ENCODE measurements around the gene MVB12B. TPM values are rescaled to one million over a fixed set of nuclear protein-coding genes. Genes with fewer than 3 reads are reported as not detected.

The MVB12B gene
- total and polyA plus RNA-seq, 2 donors, result 12.2 to 13.5 TPM

DNA sequence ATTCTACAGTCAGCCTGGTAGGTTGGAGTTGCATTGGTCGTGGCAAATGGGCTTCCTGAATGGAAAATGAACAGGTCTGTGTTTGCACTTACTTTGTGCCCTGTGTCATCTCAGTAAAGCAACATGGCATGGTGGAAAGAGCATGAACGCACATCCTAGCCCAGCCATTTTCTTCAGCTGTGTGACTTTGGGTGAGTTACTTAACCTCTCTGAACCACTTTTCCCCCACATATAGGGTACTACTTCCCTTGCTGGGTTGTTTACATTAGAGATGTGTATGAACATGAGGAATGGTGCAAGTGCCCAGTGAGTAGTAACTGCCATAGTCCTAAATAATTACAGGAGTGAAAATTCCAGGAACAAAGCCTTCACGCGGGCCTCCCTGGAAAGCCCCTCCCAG, 83.6 kb downstream of the MVB12B start:
- no peaks in the 10 kb centered on the region for H3K36me3 ChIP-seq (ENCODE audit: insufficient read depth)
- H3K4me1 ChIP-seq (ENCODE audit: insufficient read depth), result no peaks in the 10 kb centered on the region
- WGBS, result 95% methylated on average over 4 of the region's 4 CpGs
- H3K27ac ChIP-seq (ENCODE audit: low read depth), result no peak overlapping the region
- DNase-seq (ENCODE audit: extremely low spot score), result no peak
- no peak overlapping the region for H3K4me3 ChIP-seq (ENCODE audit: low read depth, low read length)

DNA sequence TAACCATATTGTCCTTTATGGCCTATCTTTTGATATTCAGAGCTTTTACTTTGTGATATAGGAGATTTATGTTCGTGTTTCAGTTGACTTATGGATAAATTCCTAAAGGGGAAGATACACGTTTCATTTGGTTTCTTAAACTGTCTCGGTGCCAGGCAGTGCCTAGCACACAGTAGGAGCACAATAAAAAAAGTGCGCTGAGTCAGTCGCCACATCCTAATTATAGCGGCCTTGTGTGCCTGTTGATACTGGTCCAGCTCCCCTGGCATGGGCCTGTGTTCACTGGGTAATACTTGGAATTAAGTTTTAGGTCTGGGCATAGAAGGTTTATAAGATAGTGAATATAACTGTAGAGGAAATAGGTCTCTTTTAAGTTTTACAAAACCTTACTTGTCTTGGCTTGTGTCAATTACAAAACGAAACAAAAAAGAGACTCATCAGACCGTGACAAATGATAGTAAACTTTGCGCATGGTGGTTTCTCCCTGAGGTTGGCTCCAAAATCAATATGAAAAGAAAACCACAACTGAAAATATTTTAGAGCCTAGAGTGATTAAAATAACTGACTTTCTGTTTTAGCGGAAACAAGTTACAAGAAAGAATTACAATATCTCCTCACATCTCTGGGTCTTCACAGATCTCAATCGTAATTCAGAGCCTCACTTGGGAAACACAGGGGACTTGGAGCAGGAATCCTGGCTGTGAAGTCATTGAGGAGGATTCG, 84.8 kb downstream of the MVB12B start:
- Histone ChIP-seq H3K36me3 (ENCODE audit: insufficient read depth) (no peaks in the 10 kb centered on the region), H3K4me3 (ENCODE audit: low read depth, low read length) (no peak overlapping the region), H3K27ac (ENCODE audit: low read depth) (no peak overlapping the region), H3K4me1 (ENCODE audit: insufficient read depth) (no peaks in the 10 kb centered on the region)
- DNase-seq (ENCODE audit: extremely low spot score), result no peak
- 88% methylated on average over 12 of the region's 12 CpGs for WGBS

DNA sequence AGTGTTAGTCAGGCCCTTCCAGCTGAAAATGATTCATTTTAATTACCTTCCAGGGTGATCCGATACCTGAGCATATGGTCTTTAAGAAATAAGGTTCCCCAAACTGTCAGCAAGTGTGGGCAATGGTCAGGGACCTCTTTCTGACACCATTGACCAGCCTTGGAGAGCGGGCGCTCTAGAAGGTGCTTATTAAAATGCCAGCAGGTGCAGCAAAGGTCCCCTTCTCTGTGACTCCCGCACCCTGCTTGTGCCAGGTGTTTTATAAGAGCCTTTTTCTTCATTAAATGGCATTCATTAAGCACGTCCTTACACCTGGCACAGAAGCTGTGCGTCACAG, 85.3 kb downstream of the MVB12B start:
- 96% methylated on average over 6 of the region's 6 CpGs for WGBS
- H3K27ac ChIP-seq (ENCODE audit: low read depth), result no peak overlapping the region
- H3K36me3 ChIP-seq (ENCODE audit: insufficient read depth), result no peaks in the 10 kb centered on the region
- no peak overlapping the region for H3K4me3 ChIP-seq (ENCODE audit: low read depth, low read length)
- no peaks in the 10 kb centered on the region for H3K4me1 ChIP-seq (ENCODE audit: insufficient read depth)
- no peak for DNase-seq (ENCODE audit: extremely low spot score)

DNA sequence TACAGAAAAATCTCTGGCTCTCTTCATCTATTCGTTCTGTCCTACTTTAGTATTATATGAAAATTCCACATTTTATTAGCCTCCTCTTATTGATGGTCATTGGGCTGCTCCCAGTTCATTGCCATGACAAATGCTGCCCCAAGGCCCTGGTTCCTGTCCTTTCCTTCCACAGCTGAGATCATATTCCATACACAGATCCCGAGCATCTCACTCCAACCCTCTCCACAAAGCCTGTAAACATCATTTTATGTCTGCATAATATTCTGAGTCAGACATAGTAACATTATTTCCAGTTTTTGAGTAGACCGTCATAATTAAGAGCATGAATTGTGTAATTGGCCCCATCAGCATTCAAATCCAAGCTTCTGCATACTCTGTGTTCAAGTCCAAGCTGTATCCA, 86.3 kb downstream of the MVB12B start:
- Histone ChIP-seq H3K27ac (ENCODE audit: low read depth) (no peak overlapping the region), H3K36me3 (ENCODE audit: insufficient read depth) (no peaks in the 10 kb centered on the region), H3K4me1 (ENCODE audit: insufficient read depth) (no peaks in the 10 kb centered on the region), H3K4me3 (ENCODE audit: low read depth, low read length) (no peak overlapping the region)
- no peak for DNase-seq (ENCODE audit: extremely low spot score)
- 74% methylated on average over 3 of the region's 3 CpGs for WGBS

- H3K36me3 ChIP-seq (ENCODE audit: insufficient read depth), result no peaks in the 10 kb centered on the region
- H3K4me1 ChIP-seq (ENCODE audit: insufficient read depth), result no peaks in the 10 kb centered on the region
- WGBS, result 90% methylated on average over 7 of the region's 7 CpGs
- no peak for DNase-seq (ENCODE audit: extremely low spot score)
- no peak overlapping the region for H3K27ac ChIP-seq (ENCODE audit: low read depth)
- H3K4me3 ChIP-seq (ENCODE audit: low read depth, low read length), result no peak overlapping the region
Observed at GRCh38 chr9:126413391-126414068, 86.9 kb downstream of the MVB12B start.

GRCh38 chr9:126415741-126416370, 89.2 kb downstream of the MVB12B start:
- no peaks in the 10 kb centered on the region for H3K4me1 ChIP-seq (ENCODE audit: insufficient read depth)
- no peak for DNase-seq (ENCODE audit: extremely low spot score)
- WGBS, result 86% methylated on average over 16 of the region's 16 CpGs

DNA sequence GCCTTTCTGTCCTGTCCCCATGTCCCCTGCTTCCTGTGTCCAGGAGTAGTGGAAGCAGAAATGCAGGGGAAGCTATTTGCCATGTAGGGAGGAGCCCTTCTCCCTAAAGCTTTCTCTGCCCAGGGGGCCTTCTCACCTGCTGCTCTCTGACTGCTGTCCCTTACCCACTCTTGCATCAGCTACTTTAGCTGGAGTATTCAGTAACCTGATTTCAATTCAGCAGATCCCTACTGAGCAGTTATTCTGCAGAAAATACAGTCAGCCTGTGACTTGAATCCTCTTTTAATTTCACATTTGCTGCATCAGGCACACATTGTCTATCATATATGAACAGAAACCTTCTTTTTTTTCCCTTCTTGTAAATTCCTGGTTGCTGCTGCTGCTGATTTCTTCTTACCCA, 90.4 kb downstream of the MVB12B start:
- no peaks in the 10 kb centered on the region for H3K36me3 ChIP-seq (ENCODE audit: insufficient read depth)
- no peak overlapping the region for H3K4me3 ChIP-seq (ENCODE audit: low read depth, low read length)
- no peak for DNase-seq (ENCODE audit: extremely low spot score)
- no peaks in the 10 kb centered on the region for H3K4me1 ChIP-seq (ENCODE audit: insufficient read depth)
- H3K27ac ChIP-seq (ENCODE audit: low read depth), result no peak overlapping the region

More at GRCh38 chr9:126415741-126416370, 89.2 kb downstream of the MVB12B start:
- Histone ChIP-seq H3K4me3 (ENCODE audit: low read depth, low read length) (no peak overlapping the region), H3K27ac (ENCODE audit: low read depth) (no peak overlapping the region), H3K36me3 (ENCODE audit: insufficient read depth) (no peaks in the 10 kb centered on the region)

DNA sequence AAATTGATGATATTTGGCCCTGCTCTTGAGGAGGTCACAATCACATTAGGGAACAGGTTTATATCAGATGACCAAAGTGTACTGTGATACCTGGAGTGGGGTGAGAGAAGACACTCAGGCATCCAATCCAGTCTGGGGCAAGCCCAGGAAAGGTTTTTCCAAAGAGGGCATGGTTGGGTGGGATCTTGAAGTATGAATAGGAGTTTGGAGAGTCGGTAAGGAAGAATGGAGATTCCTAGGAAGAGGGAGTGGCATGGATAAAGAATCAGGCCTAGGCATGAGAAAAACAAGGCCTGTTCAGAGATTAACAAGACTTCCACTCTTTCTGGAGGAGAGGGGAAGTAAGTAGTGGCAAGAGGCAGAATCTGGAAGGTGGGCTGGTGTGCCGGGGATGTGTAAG, 91.1 kb downstream of the MVB12B start:
- H3K4me3 ChIP-seq (ENCODE audit: low read depth, low read length), result no peak overlapping the region
- no peak overlapping the region for H3K27ac ChIP-seq (ENCODE audit: low read depth)
- no peaks in the 10 kb centered on the region for H3K36me3 ChIP-seq (ENCODE audit: insufficient read depth)
- H3K4me1 ChIP-seq (ENCODE audit: insufficient read depth), result no peaks in the 10 kb centered on the region
- 98% methylated on average over 2 of the region's 2 CpGs for WGBS
- DNase-seq (ENCODE audit: extremely low spot score), result no peak

DNA sequence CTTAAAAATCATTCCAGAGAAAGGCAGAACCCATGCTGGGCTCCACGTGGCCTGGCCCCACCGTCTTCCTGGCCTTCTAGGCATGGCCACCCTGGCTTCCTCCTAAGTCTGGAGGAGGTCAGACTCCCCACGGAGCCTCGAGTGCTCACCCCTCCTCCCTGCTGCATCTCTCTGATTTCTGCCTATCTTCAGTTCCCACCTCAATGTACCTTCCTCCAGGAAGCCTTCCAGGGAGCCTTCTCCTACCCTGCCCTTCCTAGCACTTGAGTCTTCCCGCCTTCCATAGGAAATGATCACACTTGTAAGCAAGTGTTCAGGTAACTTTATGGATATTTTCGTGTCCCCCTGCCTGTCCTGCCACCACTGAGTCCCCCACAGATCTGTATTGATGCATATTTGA, 92.0 kb downstream of the MVB12B start:
- Histone ChIP-seq H3K36me3 (ENCODE audit: insufficient read depth) (no peaks in the 10 kb centered on the region), H3K27ac (ENCODE audit: low read depth) (no peak overlapping the region), H3K4me1 (ENCODE audit: insufficient read depth) (no peaks in the 10 kb centered on the region), H3K4me3 (ENCODE audit: low read depth, low read length) (no peak overlapping the region)
- 93% methylated on average over 6 of the region's 6 CpGs for WGBS
- no peak for DNase-seq (ENCODE audit: extremely low spot score)

GRCh38 chr9:126419475-126419874, 92.8 kb downstream of the MVB12B start:
- H3K27ac ChIP-seq (ENCODE audit: low read depth), result no peak overlapping the region
- no peak for DNase-seq (ENCODE audit: extremely low spot score)
- WGBS, result 75% methylated on average over 6 of the region's 6 CpGs
- H3K36me3 ChIP-seq (ENCODE audit: insufficient read depth), result no peaks in the 10 kb centered on the region
- H3K4me1 ChIP-seq (ENCODE audit: insufficient read depth), result no peaks in the 10 kb centered on the region
- H3K4me3 ChIP-seq (ENCODE audit: low read depth, low read length), result no peak overlapping the region

GRCh38 chr9:126420135-126420534, 93.5 kb downstream of the MVB12B start:
- Histone ChIP-seq H3K27ac (ENCODE audit: low read depth) (no peak overlapping the region), H3K36me3 (ENCODE audit: insufficient read depth) (no peaks in the 10 kb centered on the region), H3K4me1 (ENCODE audit: insufficient read depth) (no peaks in the 10 kb centered on the region), H3K4me3 (ENCODE audit: low read depth, low read length) (no peak overlapping the region)
- no peak for DNase-seq (ENCODE audit: extremely low spot score)
- 92% methylated on average over 7 of the region's 7 CpGs for WGBS

GRCh38 chr9:126420643-126421564, 94.3 kb downstream of the MVB12B start:
- H3K27ac ChIP-seq (ENCODE audit: low read depth), result no peak overlapping the region
- H3K4me1 ChIP-seq (ENCODE audit: insufficient read depth), result no peaks in the 10 kb centered on the region
- WGBS, result 91% methylated on average over 17 of the region's 17 CpGs
- H3K4me3 ChIP-seq (ENCODE audit: low read depth, low read length), result no peak overlapping the region
- DNase-seq (ENCODE audit: extremely low spot score), result no peak
- peaks cover 2% of the 10 kb centered on the region for H3K36me3 ChIP-seq (ENCODE audit: insufficient read depth)

DNA sequence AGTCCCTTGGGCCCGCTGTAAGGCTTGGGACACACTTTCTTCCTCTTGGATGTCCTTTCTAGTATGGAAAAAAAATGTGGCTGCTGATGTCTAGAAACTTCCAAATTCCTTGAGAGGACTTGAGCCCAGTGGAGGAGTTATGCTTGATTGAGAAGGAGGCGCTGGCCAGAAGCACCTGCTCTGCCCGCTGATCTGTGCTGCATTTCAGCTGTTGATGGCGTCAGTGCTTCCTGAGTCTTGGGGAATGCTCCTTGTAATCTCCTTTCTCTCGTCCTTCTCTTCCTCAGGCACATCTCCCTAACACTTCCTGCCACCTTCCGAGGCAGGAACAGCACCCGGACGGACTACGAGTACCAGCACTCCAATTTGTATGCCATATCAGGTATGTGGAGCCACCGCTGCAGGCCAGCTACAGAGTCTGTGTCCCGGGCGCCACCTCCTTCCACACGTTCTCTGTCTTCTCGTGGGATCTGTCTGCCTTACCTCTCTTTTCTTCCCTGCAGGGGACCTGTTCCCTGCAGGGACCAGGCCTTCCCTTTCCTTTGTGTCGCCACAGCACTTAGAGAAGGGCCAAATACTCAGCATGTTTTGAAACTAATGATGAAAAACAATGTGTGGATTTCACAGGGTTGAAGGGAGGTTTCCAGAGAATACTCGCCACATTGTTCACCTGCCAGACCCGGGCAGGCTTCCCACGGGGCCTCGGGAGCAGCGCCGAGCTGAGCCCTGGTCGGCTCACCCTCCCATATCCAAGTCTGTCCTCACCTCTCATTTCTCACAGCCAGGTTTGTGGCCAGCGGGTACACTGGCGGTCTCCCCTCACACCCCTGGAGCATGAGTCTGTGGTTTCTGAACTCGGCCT, 95.2 kb downstream of the MVB12B start:
- no peak overlapping the region for H3K27ac ChIP-seq (ENCODE audit: low read depth)
- H3K4me1 ChIP-seq (ENCODE audit: insufficient read depth), result no peaks in the 10 kb centered on the region
- DNase-seq (ENCODE audit: extremely low spot score), result no peak
- no peak overlapping the region for H3K4me3 ChIP-seq (ENCODE audit: low read depth, low read length)
- peaks cover 2% of the 10 kb centered on the region for H3K36me3 ChIP-seq (ENCODE audit: insufficient read depth)
- WGBS, result 89% methylated on average over 25 of the region's 25 CpGs

Measured in urinary bladder (tissue), 4 donors.